Muscle of arm (tissue), 12 donors: ENCODE data around the gene SULF2. TPM values are rescaled to one million over a fixed set of nuclear protein-coding genes. Genes with fewer than 3 reads are reported as not detected.

ENCODE experiments used
- DNase-seq: peaks from one replicate; pipeline ENCODE4 v3.0.0-alpha.2; 2013
- polyA plus RNA-seq, 12 donors: library from polyadenylated mRNA; unstranded; fragments of 120-200 nt; gene quantifications; one replicate each; pipeline ENCODE4 v1.2.1, GENCODE V29; 2013; ENCODE audit not compliant: insufficient read length in 12 of 12

SULF2 gene
- polyA plus RNA-seq, 12 donors, result 36.8 to 99.0 (median 50.7) TPM; not detected in 1

- no peak for DNase-seq
Observed at GRCh38 chr20:47609001-47609400, 176.3 kb downstream of the SULF2 start.
